Astrocyte of the hippocampus (primary cell): ENCODE measurements around the gene UBE2J2.

Source experiments
- DNase-seq: peaks from one replicate; pipeline ENCODE4 v3.0.0; 2011; ENCODE audit warnings: low read depth, low spot score

UBE2J2 gene

GRCh38 chr1:1309251-1310108, 35.8 kb upstream of the UBE2J2 start:
- peak; percentile 46 for DNase-seq

GRCh38 chr1:1308756-1309250, 35.1 kb upstream of the UBE2J2 start:
- no peak for DNase-seq

- DNase-seq = peak; percentile 97
Measured at GRCh38 chr1:1307923-1308755, 34.5 kb upstream of the UBE2J2 start, which contains the start of the genes ACAP3 and PUSL1. TSS of gene ACAP3 (minus strand) at chr1:1307930. CDS start at chr1:1307815, 115 bp downstream. TSS of gene PUSL1 (plus strand) at chr1:1308597. CDS start at chr1:1308644, 47 bp downstream.

DNA sequence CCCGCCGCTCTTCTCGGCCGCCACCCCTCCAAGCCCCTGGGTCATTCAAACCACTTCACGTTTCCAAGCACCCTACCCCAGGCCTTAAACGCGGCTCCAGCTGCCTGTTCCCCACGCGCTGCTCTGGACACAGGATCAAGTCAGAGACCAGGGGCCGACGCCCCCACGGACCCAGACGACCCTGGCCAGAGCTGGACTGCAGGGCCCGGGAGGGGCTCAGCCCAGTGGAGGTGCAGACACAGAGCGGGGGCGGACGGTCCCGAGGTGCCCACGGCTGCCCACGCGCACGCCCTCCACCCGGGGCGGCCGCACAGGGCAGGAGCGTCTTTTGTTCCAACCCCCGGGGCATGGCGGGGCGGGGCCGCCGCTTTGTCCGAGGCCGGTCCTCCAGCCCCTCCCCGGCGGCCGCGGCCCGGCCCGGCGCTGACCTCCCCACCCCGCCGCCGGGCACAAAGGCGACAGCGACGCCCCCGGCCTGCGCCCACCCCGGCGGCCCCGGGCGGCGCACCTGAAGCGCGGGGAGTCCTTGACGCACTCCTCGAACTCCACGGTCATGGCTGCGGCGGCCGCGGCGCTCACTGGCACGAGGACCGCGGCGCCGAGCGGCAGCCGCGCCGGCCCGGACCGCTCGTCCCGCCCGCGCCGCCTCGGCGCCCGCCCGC, 33.7 kb upstream of the UBE2J2 start:
- DNase-seq = no peak

DNA sequence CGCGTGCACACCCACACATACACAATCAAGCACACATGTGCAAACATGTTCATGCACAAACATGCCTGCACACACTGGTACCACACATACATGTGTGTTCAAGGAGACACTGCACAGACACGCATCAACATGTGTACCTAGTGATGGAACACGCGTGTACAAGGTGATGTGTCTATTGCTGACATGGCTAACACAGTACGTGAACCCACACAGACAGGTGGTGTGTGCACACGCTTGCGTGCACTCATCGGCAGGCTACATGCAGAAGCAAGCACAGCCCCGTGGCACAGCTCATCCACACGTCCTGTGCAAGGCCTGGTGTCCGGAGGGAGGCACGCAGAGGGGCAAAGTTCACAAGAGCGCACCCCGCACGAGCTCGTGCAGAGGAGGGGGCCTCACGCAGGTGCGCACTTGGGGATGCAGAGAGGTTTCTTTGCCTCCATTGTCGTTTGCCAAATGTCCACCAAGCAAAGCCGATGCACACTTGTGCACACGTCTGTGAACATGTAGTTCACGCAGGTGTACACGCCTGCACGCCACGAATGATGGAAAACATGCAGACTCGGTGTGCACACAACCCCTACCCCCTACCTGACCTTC, 33.1 kb upstream of the UBE2J2 start:
- DNase-seq = no peak

DNA sequence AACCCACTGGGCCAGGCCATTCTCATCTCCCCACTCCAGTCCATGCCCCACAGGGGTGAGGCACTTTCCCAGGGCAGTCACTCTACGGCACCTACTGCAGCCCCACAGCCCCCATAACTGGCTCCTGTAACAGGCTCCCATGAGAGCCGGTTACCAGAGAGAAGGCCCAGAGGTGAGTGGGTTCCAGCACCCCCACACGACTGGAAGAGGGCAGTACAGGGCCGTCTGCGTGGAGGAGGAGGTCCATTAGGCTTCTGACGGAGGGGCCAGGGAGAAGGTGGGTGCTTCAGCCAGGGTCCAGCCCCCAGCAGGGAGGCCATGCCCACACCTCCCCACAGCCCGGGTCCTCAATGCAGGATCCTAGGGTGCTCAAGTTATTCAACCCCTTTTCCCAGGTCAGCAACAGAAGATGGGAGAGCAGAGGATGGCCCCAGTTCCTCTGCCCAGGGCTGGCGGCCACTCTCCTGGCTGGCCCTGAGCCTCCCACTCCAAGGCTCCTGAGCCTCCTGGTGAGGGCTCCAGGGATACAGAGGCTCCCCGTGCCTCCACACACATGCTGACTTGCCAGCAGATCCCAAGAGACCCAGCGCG, 32.5 kb upstream of the UBE2J2 start:
- DNase-seq = peak; percentile 39

GRCh38 chr1:1305300-1306069, 31.8 kb upstream of the UBE2J2 start:
- peak; percentile 75 for DNase-seq

- peak; percentile 73 for DNase-seq
Measured at GRCh38 chr1:1304331-1305299, 31.0 kb upstream of the UBE2J2 start.

DNA sequence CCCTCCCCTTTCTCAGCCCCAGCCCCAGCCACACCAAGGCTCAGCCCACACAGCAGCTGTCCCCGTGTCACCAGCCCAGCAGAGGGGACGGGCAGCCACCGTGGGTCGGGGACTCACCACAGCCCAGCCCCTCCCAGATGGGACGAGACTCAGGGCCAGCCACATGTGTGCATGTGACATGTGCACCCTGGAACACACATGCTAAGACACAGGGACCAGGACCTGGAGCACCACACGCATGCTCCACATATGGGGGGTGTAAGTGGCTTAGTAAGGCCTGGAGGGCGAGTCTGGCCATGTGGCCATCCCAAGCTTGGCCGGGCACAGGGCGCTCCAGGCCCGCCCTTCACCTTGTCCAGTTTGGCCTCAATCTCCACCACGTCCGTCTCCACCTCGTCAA, 30.1 kb upstream of the UBE2J2 start:
- DNase-seq = no peak

DNA sequence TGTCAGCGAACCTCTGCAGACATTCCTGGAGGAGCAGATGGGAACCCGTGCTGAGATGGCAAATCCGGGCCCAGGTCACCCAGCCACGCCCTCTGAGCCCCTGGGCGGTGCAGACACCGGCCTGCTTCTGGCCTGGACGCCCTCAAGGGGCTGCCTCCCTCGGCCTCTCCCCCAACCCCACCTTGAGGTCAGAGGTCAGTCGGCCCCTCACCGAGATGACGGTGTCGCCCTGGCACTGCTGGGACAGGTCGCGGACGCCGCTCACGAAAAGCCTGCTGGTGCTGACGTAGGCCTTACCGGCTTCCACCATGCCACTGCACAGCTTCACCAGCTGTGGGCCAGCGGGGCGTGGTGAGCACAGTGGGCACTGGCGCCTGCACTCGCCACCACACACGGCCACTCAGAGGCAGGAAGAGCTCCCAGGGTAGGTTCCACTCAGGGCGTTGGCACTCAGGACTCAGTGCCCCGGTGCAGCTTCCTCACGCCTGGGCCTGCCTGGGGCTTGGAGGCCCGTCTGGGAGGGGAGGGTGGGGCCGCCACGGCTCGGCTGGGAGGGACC, 29.4 kb upstream of the UBE2J2 start:
- DNase-seq = no peak

- no peak for DNase-seq
Measured at GRCh38 chr1:1302006-1302430, 28.4 kb upstream of the UBE2J2 start.

DNA sequence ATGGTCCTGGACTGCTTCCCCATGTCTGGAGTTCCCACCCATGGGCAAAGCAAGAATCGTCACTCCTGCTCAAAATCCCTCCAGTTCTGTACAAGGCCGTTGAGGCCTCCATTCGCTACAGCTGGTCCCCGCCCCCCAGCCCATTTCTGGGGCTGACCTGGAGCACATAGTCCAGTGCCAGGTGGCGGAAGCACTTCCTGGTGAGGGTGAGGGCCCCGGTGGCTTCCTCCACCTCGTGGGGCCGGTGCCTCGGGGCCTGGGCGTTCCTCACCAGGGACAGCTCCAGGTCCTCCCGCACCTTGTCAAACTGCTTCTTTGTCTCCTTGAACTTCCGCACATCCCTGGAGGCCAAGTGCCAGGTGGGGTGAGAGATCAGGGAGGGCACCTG, 26.7 kb upstream of the UBE2J2 start:
- DNase-seq = no peak

DNA sequence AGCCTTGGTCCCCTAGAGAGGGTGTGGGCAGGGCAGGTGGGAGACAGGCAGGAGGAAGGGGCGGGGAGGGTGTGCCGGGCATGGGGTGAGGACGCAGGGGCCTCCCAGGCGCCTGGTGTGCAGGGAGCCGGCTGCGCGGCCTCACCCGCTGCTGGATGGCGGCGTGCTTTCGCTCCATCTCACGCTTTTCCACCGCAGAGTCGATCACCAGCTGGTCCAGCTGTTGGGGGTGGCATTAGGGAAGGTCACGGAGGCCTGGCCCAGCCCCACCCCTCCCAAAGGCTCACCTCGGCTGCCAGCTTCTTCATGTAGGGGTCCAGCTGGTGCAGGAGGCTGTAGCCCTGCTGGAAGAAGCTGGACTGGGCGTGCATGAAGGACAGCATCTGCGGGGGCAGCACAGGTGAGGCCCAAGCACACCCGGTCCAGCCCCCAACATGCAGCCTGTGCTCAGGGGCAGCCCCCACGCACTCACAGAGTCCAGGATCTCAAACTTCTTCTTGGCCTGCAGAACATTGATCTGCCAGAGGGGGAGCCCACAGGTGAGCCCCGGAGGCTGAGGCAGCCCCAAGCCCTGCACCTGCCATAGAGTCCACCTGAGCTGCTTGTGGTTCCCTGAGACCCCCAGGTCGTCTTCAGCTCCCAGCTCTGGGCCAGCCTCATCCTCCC, 26.2 kb upstream of the UBE2J2 start:
- no peak for DNase-seq

GRCh38 chr1:1298861-1299685, 25.4 kb upstream of the UBE2J2 start:
- peak; percentile 56 for DNase-seq

- no peak for DNase-seq
Measured at GRCh38 chr1:1297802-1298424, 24.3 kb upstream of the UBE2J2 start.
